Measurements from ENCODE around the gene MPO.

Gene MPO

DNA sequence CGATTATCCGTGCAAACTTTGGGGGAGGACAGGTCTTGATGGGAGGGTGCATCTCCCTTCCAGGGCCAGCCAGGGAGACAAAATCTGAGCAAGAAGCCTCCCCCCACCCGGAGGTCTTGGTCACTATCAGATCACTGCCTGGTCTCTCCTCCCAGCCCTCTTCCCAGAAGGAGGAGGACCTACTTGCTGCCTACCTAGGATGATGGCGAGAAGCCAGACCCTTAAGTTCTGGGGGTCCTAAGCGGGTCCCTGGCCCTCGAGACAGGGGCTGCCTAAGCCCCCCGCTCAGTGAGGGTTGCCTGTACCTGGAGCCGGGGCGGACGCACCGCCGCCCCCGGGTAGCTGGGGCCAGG, 43.3 kb upstream of the MPO start:
- no peak for TF ChIP-seq EZH2phosphoT487 (IDR thresholded peaks at IDR 0.05; ENCODE audit: borderline replicate concordance, low read length)
- TF ChIP-seq, protein P1, sequence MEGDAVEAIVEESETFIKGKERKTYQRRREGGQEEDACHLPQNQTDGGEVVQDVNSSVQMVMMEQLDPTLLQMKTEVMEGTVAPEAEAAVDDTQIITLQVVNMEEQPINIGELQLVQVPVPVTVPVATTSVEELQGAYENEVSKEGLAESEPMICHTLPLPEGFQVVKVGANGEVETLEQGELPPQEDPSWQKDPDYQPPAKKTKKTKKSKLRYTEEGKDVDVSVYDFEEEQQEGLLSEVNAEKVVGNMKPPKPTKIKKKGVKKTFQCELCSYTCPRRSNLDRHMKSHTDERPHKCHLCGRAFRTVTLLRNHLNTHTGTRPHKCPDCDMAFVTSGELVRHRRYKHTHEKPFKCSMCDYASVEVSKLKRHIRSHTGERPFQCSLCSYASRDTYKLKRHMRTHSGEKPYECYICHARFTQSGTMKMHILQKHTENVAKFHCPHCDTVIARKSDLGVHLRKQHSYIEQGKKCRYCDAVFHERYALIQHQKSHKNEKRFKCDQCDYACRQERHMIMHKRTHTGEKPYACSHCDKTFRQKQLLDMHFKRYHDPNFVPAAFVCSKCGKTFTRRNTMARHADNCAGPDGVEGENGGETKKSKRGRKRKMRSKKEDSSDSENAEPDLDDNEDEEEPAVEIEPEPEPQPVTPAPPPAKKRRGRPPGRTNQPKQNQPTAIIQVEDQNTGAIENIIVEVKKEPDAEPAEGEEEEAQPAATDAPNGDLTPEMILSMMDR (IDR thresholded peaks at IDR 0.05; ENCODE audit: low read depth, low read length, poor library complexity, severe bottlenecking) = no peak
- Histone ChIP-seq H3K79me2 (ENCODE audit: control insufficient read depth, low read length) (no peaks in the 10 kb centered on the region), H3K36me3 (ENCODE audit: control insufficient read depth, low read length) (no peaks in the 10 kb centered on the region), H3K9me2 (replicated peaks; ENCODE audit: control insufficient read depth, low read length) (no peaks in the 10 kb centered on the region), H3K9me3 (ENCODE audit: control insufficient read depth, insufficient read depth, low read length) (no peaks in the 10 kb centered on the region), H3K27me3 (ENCODE audit: control insufficient read depth, low read length) (peaks cover 58% of the 10 kb centered on the region), H3K4me1 (ENCODE audit: control insufficient read depth, low read length) (peaks cover 23% of the 10 kb centered on the region), H3K4me3 (ENCODE audit: low read length) (no peak overlapping the region), H3K27ac (ENCODE audit: low read depth, low read length) (no peak overlapping the region), H3F3A (ENCODE audit: control insufficient read depth, insufficient read depth) (peaks cover 9% of the 10 kb centered on the region), H3K4me2 (ENCODE audit: low read length) (no peak overlapping the region), H4K20me1 (ENCODE audit: control insufficient read depth, insufficient read depth, low read depth, low read length) (no peaks in the 10 kb centered on the region)

DNA sequence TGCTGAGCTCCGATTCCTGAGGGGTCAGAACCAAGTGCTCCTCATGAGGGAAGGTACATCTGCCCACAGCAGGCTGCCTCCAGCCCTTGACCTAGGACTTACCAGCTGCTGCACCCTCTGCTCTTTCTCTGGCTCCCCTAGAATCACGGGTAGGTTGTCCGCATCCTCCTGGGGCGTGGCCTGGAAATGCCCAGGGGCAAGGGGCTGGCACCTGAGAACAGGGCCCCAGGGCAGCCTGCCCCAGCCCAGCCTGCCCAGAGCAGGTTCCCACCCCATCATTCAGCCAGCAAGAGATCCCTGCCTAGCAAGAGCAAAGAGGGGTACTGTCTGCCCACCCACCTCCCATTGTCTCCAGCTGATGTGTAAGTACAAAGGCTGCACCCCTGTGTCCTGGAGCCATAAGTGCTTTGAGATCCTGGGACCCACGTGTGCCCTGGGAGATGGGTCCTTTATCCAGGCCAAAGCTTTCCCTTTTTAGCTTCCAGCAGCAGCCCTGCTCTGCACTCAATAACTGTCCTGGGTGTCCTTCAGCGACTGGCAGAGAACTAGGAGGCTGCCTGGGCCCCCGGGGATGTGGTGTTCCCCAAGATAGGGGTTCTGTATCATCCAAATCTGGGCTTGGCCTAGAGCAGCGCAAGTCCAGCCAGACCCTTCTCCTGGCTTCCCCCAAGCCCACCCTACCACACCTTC, 42.8 kb upstream of the MPO start:
- Histone ChIP-seq H3K4me2 (ENCODE audit: low read length) (no peak overlapping the region), H3K27ac (ENCODE audit: low read depth, low read length) (no peak overlapping the region), H3K79me2 (ENCODE audit: control insufficient read depth, low read length) (no peaks in the 10 kb centered on the region), H3K36me3 (ENCODE audit: control insufficient read depth, low read length) (no peaks in the 10 kb centered on the region), H3F3A (ENCODE audit: control insufficient read depth, insufficient read depth) (peaks cover 6% of the 10 kb centered on the region), H3K4me1 (ENCODE audit: control insufficient read depth, low read length) (peaks cover 17% of the 10 kb centered on the region), H3K9me3 (ENCODE audit: control insufficient read depth, insufficient read depth, low read length) (no peaks in the 10 kb centered on the region), H3K9me2 (replicated peaks; ENCODE audit: control insufficient read depth, low read length) (no peaks in the 10 kb centered on the region), H4K20me1 (ENCODE audit: control insufficient read depth, insufficient read depth, low read depth, low read length) (no peaks in the 10 kb centered on the region), H3K4me3 (ENCODE audit: low read length) (no peak overlapping the region), H3K27me3 (ENCODE audit: control insufficient read depth, low read length) (peaks cover 58% of the 10 kb centered on the region)
- no peak for TF ChIP-seq EZH2phosphoT487 (IDR thresholded peaks at IDR 0.05; ENCODE audit: borderline replicate concordance, low read length)
- TF ChIP-seq, protein P1 (IDR thresholded peaks at IDR 0.05; ENCODE audit: low read depth, low read length, poor library complexity, severe bottlenecking) = no peak

DNA sequence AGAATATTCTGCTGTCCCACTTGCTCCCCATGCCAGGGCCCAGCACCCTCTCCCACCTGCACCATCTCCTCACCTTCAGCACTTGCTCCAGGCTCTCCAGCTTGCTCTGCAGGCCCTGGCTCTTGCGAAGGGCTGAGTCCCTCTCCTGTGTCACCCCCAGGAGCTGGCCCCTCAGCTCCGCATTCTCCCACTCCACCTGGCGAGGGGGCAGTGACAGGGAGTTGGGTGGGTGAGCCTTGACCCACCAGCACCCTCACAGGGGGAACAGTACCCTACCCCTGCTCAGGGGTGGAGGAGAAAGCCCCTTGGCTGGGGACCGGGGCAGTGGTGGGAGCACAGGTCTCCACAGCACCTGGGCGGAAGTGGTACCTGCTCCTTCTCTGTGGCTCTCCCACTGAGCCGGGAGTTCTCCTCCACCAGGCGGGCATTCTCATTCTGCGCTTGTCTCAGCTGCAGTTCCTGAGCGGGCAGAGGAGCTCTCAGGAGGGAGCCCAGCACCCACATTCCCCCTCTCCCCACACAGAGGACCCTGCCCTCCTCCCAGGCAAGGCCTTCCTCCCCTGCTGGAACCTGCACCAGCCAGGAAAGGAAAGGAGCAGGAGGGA, 41.9 kb upstream of the MPO start:
- no peaks in the 10 kb centered on the region for H3K36me3 ChIP-seq (ENCODE audit: control insufficient read depth, low read length)
- H3K9me2 ChIP-seq (replicated peaks; ENCODE audit: control insufficient read depth, low read length) = no peaks in the 10 kb centered on the region
- no peaks in the 10 kb centered on the region for H3K9me3 ChIP-seq (ENCODE audit: control insufficient read depth, insufficient read depth, low read length)
- no peak overlapping the region for H3K4me2 ChIP-seq (ENCODE audit: low read length)
- H3K79me2 ChIP-seq (ENCODE audit: control insufficient read depth, low read length) = no peaks in the 10 kb centered on the region
- H3K4me3 ChIP-seq (ENCODE audit: low read length) = no peak overlapping the region
- no peak overlapping the region for H3K27ac ChIP-seq (ENCODE audit: low read depth, low read length)
- no peak for TF ChIP-seq EZH2phosphoT487 (IDR thresholded peaks at IDR 0.05; ENCODE audit: borderline replicate concordance, low read length)
- TF ChIP-seq, protein P1 (IDR thresholded peaks at IDR 0.05; ENCODE audit: low read depth, low read length, poor library complexity, severe bottlenecking) = no peak
- H3K4me1 ChIP-seq (ENCODE audit: control insufficient read depth, low read length) = peaks cover 14% of the 10 kb centered on the region
- no peaks in the 10 kb centered on the region for H4K20me1 ChIP-seq (ENCODE audit: control insufficient read depth, insufficient read depth, low read depth, low read length)
- peaks cover 54% of the 10 kb centered on the region for H3K27me3 ChIP-seq (ENCODE audit: control insufficient read depth, low read length)
- H3F3A ChIP-seq (ENCODE audit: control insufficient read depth, insufficient read depth) = no peaks in the 10 kb centered on the region
